Endometrial microvascular endothelial cells (primary cell): Measurements from ENCODE around the gene ATP6AP1. TPM values are rescaled to one million over a fixed set of nuclear protein-coding genes. Genes with fewer than 3 reads are reported as not detected.
"Not testable (repeated sequence)": the region's sequence is repeated elsewhere in the genome, so short reads cannot be mapped to it uniquely, and the experiment has no call there.

ENCODE experiments used
- in situ Hi-C: cut with HindIII; loops from 2 replicates; pipeline ENCODE4 v1.10.0; 2017; ENCODE audit warnings: low sequenced_read_pairs, low pct_unique_long_range_greater_than_20kb; ENCODE audit errors: inconsistent ontology term
- total RNA-seq: library from RNA; depleted of rRNA; stranded (reverse); fragments of >200 nt; gene quantifications from one replicate; pipeline ENCODE4 v1.2.3, GENCODE V29; 2015; ENCODE audit errors: inconsistent ontology term

ATP6AP1 gene
- total RNA-seq, 1 donor from 2014 or later: 108 TPM

DNA sequence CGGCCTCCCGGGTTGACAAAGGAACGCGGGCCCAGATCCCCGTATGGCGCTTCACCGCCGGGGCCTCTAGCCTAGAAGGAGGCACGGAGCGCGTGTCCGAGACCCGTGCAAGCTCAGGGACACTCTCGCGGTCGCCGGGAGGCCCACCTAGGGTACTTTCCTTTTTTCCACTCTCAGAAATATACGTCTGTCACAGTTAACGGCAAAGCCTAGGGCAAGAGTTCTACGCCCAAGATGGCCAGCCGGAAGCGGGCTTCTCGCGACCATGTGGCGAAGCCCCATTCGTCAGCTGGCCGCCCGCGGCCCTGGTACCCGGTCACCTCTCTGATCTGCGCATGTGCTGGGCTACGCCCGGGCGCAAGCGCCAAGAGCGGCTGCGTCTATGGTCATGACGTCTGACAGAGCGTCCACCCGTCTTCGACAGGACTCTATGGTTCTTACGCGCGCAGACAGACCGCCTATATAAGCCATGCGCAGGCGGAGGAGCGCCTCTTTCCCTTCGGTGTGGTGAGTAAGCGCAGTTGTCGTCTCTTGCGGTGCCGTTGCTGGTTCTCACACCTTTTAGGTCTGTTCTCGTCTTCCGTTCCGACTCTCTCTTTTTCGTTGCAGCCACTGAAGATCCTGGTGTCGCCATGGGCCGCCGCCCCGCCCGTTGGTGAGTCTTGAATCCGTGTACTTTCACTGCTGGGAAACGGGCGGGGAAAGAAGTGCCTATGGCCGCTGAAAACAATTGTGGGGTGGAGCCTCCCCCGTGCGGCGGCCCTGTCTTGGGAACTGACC, 30.4 kb upstream of the ATP6AP1 start, which contains the start of gene RPL10:
RPL10 (plus strand) TSS at position 490 of the 780 bp plus-strand sequence; CDS start at position 633, 143 bp downstream.
- in situ Hi-C loops: no loop called here

DNA sequence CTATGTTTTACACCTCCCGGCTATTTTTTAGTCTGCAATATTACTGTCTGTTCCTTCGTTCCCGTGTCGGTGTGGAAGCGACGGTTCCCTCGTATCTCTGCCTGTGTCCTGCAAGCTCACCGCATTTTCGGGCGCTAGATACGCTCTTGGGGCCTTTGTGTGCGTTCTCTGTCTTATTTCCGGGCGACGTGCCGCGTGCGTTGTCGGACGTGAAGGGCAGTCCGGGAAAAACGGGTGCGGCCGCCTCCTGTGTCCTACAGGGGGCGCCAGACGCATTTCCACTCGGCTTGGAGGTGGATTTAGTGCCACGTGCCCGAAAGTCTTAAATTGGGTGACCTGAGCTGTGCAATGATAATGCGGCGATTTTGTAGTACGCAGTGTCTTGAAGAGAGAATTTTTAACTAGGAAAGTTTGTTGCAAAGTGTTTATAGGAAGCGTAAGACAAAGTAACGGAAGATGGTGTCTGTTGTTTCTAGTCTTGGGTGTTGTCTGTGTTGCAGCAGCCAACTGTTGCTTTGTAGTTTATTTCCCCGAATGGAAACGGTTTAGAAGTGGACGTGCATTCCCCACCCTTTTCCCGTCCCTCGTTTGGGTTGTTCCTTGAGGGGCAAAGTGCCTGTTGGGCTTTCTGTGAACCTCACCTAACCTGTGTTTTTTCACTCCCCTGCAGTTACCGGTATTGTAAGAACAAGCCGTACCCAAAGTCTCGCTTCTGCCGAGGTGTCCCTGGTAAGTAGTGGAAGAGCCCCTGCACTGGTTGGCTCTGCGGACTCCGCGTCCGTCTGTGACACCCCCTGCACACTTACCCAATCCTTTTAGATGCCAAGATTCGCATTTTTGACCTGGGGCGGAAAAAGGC, 29.6 kb upstream of the ATP6AP1 start:
- in situ Hi-C loops: no loop called here

GRCh38 chrX:154399527-154400368, 28.7 kb upstream of the ATP6AP1 start:
- in situ Hi-C loops: no loop called here

DNA sequence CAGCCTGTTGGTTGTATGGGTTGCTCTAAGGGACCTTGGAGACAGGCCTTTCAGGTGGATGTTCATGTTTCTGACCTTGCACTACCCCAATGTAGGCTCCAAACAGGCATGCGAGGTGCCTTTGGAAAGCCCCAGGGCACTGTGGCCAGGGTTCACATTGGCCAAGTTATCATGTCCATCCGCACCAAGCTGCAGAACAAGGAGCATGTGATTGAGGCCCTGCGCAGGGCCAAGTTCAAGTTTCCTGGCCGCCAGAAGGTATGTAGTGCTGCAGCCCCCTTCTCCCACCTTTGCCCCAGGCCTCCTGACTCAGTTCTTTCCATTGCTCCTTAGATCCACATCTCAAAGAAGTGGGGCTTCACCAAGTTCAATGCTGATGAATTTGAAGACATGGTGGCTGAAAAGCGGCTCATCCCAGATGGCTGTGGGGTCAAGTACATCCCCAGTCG, 28.1 kb upstream of the ATP6AP1 start:
- in situ Hi-C loops: not testable (repeated sequence)

GRCh38 chrX:154401045-154401799, 27.3 kb upstream of the ATP6AP1 start:
- in situ Hi-C loops: no loop called here

- in situ Hi-C loops: no loop called here
Measured at GRCh38 chrX:154401918-154402621, 26.4 kb upstream of the ATP6AP1 start.

GRCh38 chrX:154402622-154403127, 25.8 kb upstream of the ATP6AP1 start:
- in situ Hi-C loops: no loop called here

DNA sequence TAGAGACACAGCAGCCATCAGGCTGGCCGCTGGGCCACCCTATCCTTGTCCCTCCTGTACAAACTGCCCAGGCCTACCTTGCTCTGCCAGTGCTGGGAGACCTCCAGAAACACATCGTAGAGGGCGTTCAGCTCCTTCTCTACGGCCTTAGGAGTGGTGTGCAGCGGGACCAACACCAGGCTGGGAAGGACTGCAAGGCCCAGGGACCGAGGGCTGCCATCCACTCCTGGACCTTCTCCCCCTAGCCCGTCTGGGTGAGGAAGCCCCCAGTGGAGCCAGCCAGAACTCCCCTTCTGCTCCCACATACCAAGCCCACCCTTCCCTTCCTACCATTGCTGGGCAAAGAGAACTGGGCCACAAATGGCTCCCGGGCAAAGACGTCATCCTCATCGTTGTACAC, 25.3 kb upstream of the ATP6AP1 start:
- in situ Hi-C loops: no loop called here

GRCh38 chrX:154403858-154404257, 24.6 kb upstream of the ATP6AP1 start:
- in situ Hi-C loops: no loop called here

DNA sequence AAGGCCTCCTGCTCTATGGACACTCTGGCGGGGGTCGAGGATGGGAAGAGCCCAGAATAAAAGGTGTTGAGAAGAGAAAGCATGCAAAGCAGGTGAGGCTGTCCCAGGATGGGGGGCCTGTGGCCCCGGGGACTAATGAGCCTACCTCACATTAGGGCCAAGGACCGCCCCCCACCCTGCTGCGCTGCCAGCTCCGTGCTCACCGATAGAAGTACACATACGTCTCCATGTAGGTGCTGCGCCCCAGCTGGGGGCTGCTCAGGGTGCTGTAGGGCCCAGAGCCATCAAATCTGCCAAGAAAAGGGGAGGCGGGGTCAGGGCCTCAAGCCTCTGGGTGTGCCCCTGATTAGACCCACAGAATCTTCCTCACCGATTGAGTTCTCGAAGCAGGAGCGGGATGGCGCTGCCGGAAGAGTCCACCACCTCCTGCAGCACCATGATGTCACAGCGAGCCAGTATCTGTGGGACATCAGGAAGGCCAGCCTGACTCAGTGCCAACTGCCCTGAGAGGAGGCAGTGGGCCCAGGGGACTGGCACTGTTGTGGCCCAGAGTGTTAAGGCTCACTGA, 23.8 kb upstream of the ATP6AP1 start:
- in situ Hi-C loops: no loop called here

- in situ Hi-C loops: no loop called here
Measured at GRCh38 chrX:154408659-154409221, 19.7 kb upstream of the ATP6AP1 start.

- in situ Hi-C loops: no loop called here
Measured at GRCh38 chrX:154409222-154409871, 19.1 kb upstream of the ATP6AP1 start, which contains the start of gene DNASE1L1. Gene DNASE1L1 (minus strand): TSS chrX:154409254. CDS start chrX:154405568, 3,686 bp downstream.

- in situ Hi-C loops: no loop called here
Measured at GRCh38 chrX:154411981-154412340, 16.5 kb upstream of the ATP6AP1 start.

DNA sequence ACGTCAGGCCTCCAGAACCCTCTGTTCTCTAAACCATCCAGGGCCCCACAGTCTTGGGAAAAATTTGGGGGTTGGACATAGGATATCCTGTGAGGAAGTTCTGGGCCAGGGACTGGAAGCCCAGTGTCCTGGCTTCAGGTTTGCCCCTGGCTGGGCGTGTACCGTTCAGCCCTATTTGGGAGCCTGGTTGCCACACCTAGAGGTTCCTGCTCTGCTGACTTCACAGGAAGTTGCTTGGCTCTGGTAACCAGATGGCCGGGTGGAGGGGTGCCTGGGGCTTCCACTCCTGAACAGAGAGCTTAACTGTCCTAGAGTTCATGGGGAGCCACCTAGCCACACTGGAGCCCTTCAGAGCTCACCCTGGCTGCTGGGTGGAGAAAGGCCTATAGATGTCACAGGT, 16.0 kb upstream of the ATP6AP1 start:
- in situ Hi-C loops: no loop called here

GRCh38 chrX:154413142-154413541, 15.3 kb upstream of the ATP6AP1 start:
- in situ Hi-C loops: no loop called here

DNA sequence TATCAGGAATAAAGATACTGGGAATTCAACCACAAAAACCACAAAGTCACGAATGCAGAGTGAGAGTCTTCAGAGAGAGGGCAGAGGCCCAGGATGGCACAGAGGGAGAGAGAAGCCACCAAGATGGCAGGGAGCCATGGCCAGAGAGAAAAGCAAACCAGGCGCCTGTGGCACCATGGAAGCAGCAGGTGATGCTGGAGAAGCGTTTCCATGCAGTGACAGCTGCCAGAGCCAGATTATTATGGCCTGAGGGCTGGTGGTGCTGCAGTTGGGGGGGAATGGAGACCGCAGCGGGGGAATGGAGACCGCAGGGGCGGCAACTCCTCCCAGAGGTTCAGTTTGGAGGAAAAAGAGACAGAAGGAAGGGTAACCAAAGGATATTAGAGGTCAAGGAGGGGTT, 11.3 kb upstream of the ATP6AP1 start:
- in situ Hi-C loops: no loop called here
